HUDEP-2 (cell line): ENCODE measurements around the gene GLB1L2.
A peak's percentile ranks its signal among the peaks of the same experiment; 100 is the strongest.

Experiments used
- DNase-seq, 76 experiments: peaks; one replicate each; lab custom pipeline; 2025; ENCODE audit not compliant: unreplicated experiment in 76 of 76; lab: John Stamatoyannopoulos, UW

GLB1L2 gene

DNA sequence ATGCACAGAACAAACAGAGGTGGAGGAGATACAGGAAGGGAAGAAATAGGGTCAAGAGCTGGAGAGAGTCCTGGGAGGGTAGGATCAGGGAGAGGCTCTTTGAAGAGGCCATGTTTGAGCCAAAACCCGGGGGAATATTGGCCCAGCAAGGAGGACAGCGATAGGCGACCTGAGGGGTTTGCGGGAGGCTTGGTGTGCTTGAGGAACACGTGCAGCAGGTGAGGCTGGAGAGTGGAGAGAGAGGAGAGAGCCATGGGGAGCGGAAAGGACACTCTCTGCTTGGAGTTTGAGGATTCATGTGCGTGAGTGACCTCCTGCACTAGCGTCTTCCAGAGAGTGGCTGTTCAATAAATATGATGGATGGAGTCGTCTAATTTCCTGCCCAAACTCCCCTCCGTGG lies 84.9 kb downstream of the GLB1L2 start:
- no peak for DNase-seq

DNA sequence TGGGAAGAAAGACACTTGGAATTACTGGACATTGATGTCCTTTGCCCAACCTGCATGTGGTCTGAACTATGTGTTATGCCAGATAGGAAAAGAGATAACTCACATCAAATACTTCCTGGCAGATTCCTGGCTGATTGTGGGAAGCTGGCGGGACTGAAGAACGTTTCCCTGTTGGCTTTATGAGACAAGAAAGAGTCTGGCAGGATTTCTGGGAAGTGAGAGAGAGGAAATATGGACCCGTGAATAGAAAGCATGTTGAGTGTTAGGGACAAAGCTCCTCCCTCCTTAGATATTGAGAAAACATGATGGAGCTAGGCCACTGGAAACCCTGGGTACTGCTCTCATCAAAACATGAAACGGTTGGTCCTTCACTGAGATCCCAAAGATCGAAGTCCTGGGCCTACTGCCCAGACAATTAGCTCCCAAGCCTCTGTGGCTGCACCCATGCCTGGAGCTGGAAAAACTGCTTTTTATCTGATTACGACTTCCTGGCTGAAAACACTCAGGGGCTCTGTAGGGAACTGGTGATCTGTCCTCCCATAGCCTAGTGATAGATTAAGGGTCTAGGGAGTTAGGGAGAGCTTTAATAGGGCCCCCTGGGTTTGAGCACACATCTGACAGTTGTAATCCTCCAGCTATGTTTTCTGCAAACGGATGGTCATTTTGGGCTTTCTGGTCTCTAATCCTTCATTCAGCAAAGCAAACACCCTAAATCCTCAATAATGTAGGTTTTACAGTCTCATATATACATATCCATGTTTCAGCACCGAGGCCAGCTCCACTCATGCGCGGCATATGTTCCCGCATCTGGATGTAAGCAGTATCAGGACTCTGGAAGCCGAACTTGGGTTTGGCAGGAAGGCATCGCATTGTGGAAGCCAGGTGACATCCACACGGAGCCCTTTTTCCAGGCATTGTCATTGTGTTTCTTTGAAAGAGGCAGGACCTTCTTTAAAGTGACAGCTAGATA lies 86.4 kb downstream of the GLB1L2 start:
- peak in 1 of 76 experiments; percentile 2 for DNase-seq

DNA sequence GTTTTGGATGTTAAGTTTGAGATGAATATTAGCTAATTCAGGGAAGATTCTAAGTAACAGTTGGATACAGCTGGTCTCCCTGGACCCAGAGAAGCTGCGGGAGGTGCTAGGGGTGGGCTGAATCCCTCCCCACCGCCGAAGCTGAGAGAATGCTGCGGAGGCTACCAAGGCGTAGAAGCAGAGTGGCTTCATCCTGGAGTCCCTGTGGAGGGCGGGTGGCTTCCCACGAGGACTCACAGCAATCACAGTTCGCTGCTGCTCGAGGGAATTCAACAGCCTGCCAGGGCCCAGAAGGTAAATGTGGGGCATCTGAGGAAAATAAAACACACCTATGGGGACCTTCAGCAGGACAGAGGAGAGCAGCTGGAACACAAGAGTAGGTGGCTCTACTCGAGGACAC lies 91.3 kb downstream of the GLB1L2 start:
- no peak for DNase-seq

DNA sequence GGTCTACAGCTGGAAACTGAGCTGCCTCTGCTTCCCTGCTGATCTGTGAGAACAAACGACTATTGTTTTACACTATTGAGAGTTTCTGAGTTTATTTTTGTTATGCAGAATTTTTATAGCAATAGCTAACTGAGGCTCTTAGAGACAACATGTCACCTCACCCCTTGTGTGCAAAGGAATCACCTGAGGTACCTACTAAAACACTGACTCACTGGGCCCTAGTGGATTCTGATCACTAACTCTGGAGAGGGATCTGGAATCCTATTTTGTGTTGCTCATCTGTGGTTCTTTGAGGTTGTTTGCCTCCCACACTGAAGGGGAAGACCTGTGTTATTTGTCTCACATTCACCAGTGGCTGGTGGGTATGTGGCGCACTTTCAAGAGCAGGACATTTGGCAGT lies 93.6 kb downstream of the GLB1L2 start:
- no peak for DNase-seq
